Osteocyte (in vitro differentiated cells): Measurements from ENCODE around the gene LCLAT1. TPM values are rescaled to one million over a fixed set of nuclear protein-coding genes. Genes with fewer than 3 reads are reported as not detected.

ENCODE experiments used
- DNase-seq: peaks from one replicate; pipeline ENCODE4 v3.0.0; 2021; ENCODE audit warnings: mixed read lengths; ENCODE audit not compliant: unreplicated experiment; ENCODE audit errors: extremely low spot score
- H3K27ac Mint-ChIP-seq: one replicate; pipeline ENCODE4 v1.8.0; 2021; ENCODE audit warnings: mild to moderate bottlenecking, mixed read lengths; ENCODE audit not compliant: unreplicated experiment
- H3K27me3 Mint-ChIP-seq: one replicate; pipeline ENCODE4 v1.8.0; 2021; ENCODE audit warnings: mixed read lengths; ENCODE audit not compliant: unreplicated experiment
- H3K36me3 Mint-ChIP-seq: one replicate; pipeline ENCODE4 v1.8.0; 2021; ENCODE audit warnings: mixed read lengths; ENCODE audit not compliant: unreplicated experiment
- H3K4me1 Mint-ChIP-seq: one replicate; pipeline ENCODE4 v1.8.0; 2021; ENCODE audit warnings: mixed read lengths; ENCODE audit not compliant: unreplicated experiment
- H3K4me3 Mint-ChIP-seq: one replicate; pipeline ENCODE4 v1.8.0; 2021; ENCODE audit warnings: mild to moderate bottlenecking, moderate library complexity, mixed read lengths; ENCODE audit not compliant: unreplicated experiment
- H3K9me3 Mint-ChIP-seq: one replicate; pipeline ENCODE4 v1.8.0; 2021; ENCODE audit warnings: mixed read lengths; ENCODE audit not compliant: unreplicated experiment
- total RNA-seq: library from RNA; stranded (reverse); gene quantifications from 2 replicates; pipeline ENCODE4 v1.2.1, GENCODE V29; 2021
- TF ChIP-seq, protein P1 (sequence below): fragments of 200-600 bp; sonication (generic); IDR thresholded peaks from 2 replicates; pipeline ENCODE4 v1.5.0; 2021; ENCODE audit warnings: antibody characterized with exemption, mild to moderate bottlenecking, moderate library complexity

LCLAT1 gene
- total RNA-seq, 1 donor from 2014 or later, result 13.6 TPM

DNA sequence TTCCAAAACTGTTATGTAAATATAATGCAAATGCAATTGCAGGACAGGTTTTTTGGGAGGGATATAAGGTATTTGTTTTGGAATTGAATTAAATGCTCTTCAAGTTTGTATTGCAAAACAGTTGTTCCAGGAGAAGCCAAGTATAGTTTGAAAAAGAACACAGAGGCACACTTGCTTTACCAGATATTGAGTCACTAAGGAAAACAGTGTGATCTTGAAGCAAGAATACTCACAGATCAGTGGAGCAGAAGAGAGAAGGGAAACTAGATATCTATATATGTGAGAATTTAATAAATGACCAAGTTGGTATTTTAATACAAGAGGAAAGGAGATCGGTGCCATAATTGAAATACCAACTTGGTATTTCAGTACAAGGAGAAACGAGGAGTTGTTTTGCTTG is 181.3 kb downstream of the LCLAT1 start:
- Mint-ChIP-seq H3K4me1 (no peaks in the 10 kb centered on the region), H3K9me3 (no peaks in the 10 kb centered on the region)
- TF ChIP-seq, protein P1, sequence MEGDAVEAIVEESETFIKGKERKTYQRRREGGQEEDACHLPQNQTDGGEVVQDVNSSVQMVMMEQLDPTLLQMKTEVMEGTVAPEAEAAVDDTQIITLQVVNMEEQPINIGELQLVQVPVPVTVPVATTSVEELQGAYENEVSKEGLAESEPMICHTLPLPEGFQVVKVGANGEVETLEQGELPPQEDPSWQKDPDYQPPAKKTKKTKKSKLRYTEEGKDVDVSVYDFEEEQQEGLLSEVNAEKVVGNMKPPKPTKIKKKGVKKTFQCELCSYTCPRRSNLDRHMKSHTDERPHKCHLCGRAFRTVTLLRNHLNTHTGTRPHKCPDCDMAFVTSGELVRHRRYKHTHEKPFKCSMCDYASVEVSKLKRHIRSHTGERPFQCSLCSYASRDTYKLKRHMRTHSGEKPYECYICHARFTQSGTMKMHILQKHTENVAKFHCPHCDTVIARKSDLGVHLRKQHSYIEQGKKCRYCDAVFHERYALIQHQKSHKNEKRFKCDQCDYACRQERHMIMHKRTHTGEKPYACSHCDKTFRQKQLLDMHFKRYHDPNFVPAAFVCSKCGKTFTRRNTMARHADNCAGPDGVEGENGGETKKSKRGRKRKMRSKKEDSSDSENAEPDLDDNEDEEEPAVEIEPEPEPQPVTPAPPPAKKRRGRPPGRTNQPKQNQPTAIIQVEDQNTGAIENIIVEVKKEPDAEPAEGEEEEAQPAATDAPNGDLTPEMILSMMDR, result no peak

DNA sequence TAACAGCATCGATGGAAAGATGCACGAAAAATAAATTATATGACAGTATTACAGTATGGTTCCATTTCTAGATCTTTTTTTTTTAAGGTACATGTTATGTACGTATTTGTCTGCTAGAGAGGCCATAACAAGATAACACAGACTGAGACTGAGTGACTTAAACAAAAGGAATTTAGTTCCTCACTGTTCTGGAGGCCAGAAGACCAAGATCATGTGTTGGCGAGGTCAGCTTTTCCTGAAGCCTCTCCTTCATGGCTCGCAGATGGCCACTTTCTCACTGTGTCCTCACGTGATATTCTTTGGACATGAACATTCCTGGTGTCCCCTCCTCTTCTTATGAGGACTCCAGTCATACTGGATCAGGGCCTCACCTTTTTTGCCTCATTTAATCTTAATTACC is 182.8 kb downstream of the LCLAT1 start:
- H3K27ac Mint-ChIP-seq, result no peak overlapping the region
- H3K9me3 Mint-ChIP-seq, result no peaks in the 10 kb centered on the region
- TF ChIP-seq, protein P1, result no peak
- H3K4me3 Mint-ChIP-seq, result no peak overlapping the region
- no peaks in the 10 kb centered on the region for H3K4me1 Mint-ChIP-seq
- DNase-seq, result no peak
- H3K36me3 Mint-ChIP-seq, result no peaks in the 10 kb centered on the region
- no peaks in the 10 kb centered on the region for H3K27me3 Mint-ChIP-seq

More for the DNA sequence above, 181.3 kb downstream of the LCLAT1 start:
- H3K4me3 Mint-ChIP-seq, result no peak overlapping the region
- DNase-seq, result no peak
- peaks cover under 1% of the 10 kb centered on the region for H3K36me3 Mint-ChIP-seq
- H3K27me3 Mint-ChIP-seq, result no peaks in the 10 kb centered on the region
- no peak overlapping the region for H3K27ac Mint-ChIP-seq

DNA sequence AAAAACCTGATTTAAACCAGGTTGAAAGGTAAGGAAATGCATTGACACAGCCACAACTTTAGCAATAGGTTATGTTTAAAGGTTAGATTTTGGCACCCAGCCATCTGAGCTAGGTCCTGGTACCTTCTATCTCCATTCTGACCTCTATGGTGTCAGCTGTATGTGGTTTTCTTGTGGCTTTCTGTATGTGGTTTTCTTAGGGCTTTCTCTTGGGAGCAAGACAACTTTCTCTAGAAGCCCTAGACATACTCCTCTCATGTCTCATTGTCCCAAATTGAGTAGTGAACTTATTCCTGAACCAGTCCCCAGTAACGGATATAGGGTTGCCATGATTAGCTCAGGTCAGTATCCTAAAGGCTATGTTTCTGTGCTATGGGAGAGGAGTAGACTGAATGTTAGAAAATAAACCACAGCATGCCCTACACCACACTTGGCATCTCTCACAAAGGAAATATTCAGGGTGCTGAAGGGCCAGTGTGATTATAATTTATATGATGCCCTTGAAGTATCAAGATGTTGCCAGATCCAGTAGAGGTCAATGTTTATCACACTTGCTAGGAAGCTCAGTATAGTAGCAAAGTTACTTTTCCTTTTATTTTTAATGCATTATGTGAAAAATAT is 184.1 kb downstream of the LCLAT1 start:
- TF ChIP-seq, protein P1, result no peak
- no peaks in the 10 kb centered on the region for H3K27me3 Mint-ChIP-seq

DNA sequence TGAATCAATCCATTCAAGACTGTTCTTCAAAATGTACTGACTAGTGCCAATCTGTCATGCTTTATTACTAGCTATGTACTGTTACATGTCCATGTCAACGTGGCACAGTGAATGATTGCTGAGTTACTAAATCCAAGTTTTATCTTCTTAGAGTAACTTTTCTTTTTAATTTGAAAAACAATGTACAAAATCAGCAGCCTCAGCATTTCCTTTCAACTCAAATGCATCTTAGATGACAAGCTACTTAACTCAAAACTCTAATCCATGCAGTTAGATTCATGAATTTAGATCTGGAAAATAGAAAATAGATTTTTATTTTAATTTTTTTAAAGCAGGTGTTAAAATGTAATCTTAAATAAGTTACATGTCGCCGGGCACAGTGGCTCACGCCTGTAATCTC is 186.0 kb downstream of the LCLAT1 start:
- Mint-ChIP-seq H3K9me3 (no peaks in the 10 kb centered on the region), H3K4me3 (no peak overlapping the region), H3K27ac (no peak overlapping the region), H3K36me3 (peaks cover 1% of the 10 kb centered on the region), H3K4me1 (no peaks in the 10 kb centered on the region), H3K27me3 (no peaks in the 10 kb centered on the region)
- no peak for DNase-seq
- TF ChIP-seq, protein P1, result no peak

More for the DNA sequence above, 184.1 kb downstream of the LCLAT1 start:
- no peaks in the 10 kb centered on the region for H3K4me1 Mint-ChIP-seq
- no peak overlapping the region for H3K4me3 Mint-ChIP-seq
- no peak for DNase-seq
- no peaks in the 10 kb centered on the region for H3K36me3 Mint-ChIP-seq
- H3K27ac Mint-ChIP-seq, result no peak overlapping the region
- no peaks in the 10 kb centered on the region for H3K9me3 Mint-ChIP-seq

DNA sequence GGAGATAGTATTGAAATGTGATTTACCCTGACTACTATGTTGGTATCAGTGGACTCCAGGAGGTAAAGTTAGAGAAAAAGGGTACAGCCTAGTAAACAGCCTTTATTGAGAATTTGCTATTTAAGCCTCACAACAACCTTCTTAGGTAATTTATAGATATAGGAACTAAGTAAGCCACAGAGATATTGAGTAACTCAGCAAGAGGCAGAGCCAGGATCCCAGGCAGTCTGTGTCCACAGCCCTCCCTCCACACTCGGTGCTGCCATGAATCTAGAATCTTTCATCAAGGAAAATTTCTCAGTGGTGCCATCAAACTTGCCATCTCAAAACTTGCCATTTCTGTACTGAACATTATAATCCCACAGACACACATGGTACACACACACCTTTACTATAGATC is 189.3 kb downstream of the LCLAT1 start:
- Mint-ChIP-seq H3K27ac (no peak overlapping the region), H3K27me3 (no peaks in the 10 kb centered on the region), H3K4me1 (no peaks in the 10 kb centered on the region), H3K4me3 (no peak overlapping the region), H3K36me3 (peaks cover 19% of the 10 kb centered on the region), H3K9me3 (no peaks in the 10 kb centered on the region)
- TF ChIP-seq, protein P1, result no peak
- DNase-seq, result no peak
